HEK293 (cell line): ENCODE measurements around the gene KRTAP6-2.

Source experiments
- CTCF ChIA-PET: fragments of 350-600 bp; formaldehyde crosslinking; extraction: SDS; loops from one replicate; lab custom pipeline; 2021; ENCODE audit warnings: antibody characterized with exemption; lab: Yijun Ruan, JAX
- POLR2A ChIA-PET: fragments of 300-600 bp; formaldehyde crosslinking; extraction: SDS; loops from one replicate; lab custom pipeline; 2020; ENCODE audit warnings: antibody characterized with exemption, inconsistent platforms; lab: Yijun Ruan, JAX
- H3K27ac ChIP-seq: fragments of 200-500 bp; sonication (Bioruptor generic); 2 replicates; pipeline ENCODE4 v1.5.1; 2014; ENCODE audit warnings: low read depth, low read length, control low read depth, inconsistent platforms; ENCODE audit errors: extremely low read depth
- H3K36me3 ChIP-seq, 2 experiments: fragments of 200-500 bp in 1 of 2; sonication (Bioruptor generic) in 1 of 2; 1 replicate in 1 of 2; 2 replicates in 1 of 2; pipeline ENCODE4 v1.5.1; 2014 to 2017; ENCODE audit warnings: inconsistent platforms in 2 of 2, low read length in 2 of 2; ENCODE audit not compliant: control insufficient read depth in 2 of 2, insufficient read depth in 1 of 2
- H3K4me1 ChIP-seq: fragments of 200-500 bp; sonication (Bioruptor generic); 2 replicates; pipeline ENCODE4 v1.5.1; 2014; ENCODE audit warnings: mild to moderate bottlenecking, low read length, inconsistent platforms; ENCODE audit not compliant: control insufficient read depth, insufficient read depth
- H3K4me3 ChIP-seq: 2 replicates; pipeline ENCODE4 v1.5.1; 2011; ENCODE audit warnings: low read depth, mild to moderate bottlenecking, control low read depth, low read length, moderate library complexity
- H3K9me3 ChIP-seq: fragments of 200-500 bp; sonication (Bioruptor generic); 2 replicates; pipeline ENCODE4 v1.5.1; 2014; ENCODE audit warnings: low read depth, low read length, inconsistent platforms; ENCODE audit not compliant: control insufficient read depth, insufficient read depth
- GLIS2 ChIP-seq: fragments of 450-650 bp; formaldehyde crosslinking; IDR thresholded peaks from 2 replicates; pipeline ENCODE4 v1.5.1; 2016; ENCODE audit warnings: missing biosample characterization, missing genetic modification characterization
- KLF8 ChIP-seq: fragments of 450-650 bp; formaldehyde crosslinking; IDR thresholded peaks from 2 replicates; pipeline ENCODE4 v1.5.1; 2016; ENCODE audit warnings: missing biosample characterization, missing genetic modification characterization
- MYNN ChIP-seq: fragments of 450-650 bp; formaldehyde crosslinking; IDR thresholded peaks from 2 replicates; pipeline ENCODE4 v1.5.1; 2016; ENCODE audit warnings: missing biosample characterization, missing genetic modification characterization, borderline replicate concordance
- REPIN1 ChIP-seq: fragments of 450-650 bp; formaldehyde crosslinking; IDR thresholded peaks from 2 replicates; pipeline ENCODE4 v1.5.1; 2017; ENCODE audit warnings: missing biosample characterization, missing genetic modification characterization, low read depth
- SALL2 ChIP-seq: fragments of 450-650 bp; formaldehyde crosslinking; IDR thresholded peaks from 2 replicates; pipeline ENCODE4 v1.5.0; 2017; ENCODE audit warnings: missing biosample characterization, mild to moderate bottlenecking, missing genetic modification characterization, borderline replicate concordance
- SP2 ChIP-seq: fragments of 450-650 bp; formaldehyde crosslinking; IDR thresholded peaks from 2 replicates; pipeline ENCODE4 v1.5.1; 2016; ENCODE audit warnings: missing biosample characterization, missing genetic modification characterization
- SP3 ChIP-seq: fragments of 450-650 bp; formaldehyde crosslinking; IDR thresholded peaks from 2 replicates; pipeline ENCODE4 v1.5.1; 2016; ENCODE audit warnings: missing biosample characterization, missing genetic modification characterization
- TRIM28 ChIP-seq: IDR thresholded peaks from 2 replicates; pipeline ENCODE4 v1.6.1; 2011; ENCODE audit warnings: low read length, control low read depth, borderline replicate concordance
- ZBTB20 ChIP-seq: fragments of 450-650 bp; formaldehyde crosslinking; IDR thresholded peaks from 2 replicates; pipeline ENCODE4 v1.5.1; 2016; ENCODE audit warnings: missing biosample characterization, missing genetic modification characterization
- ZNF121 ChIP-seq: fragments of 450-650 bp; formaldehyde crosslinking; IDR thresholded peaks from 2 replicates; pipeline ENCODE4 v1.5.1; 2016; ENCODE audit warnings: missing biosample characterization, missing genetic modification characterization
- ZNF140 ChIP-seq: fragments of 450-650 bp; formaldehyde crosslinking; IDR thresholded peaks from 2 replicates; pipeline ENCODE4 v1.5.1; 2016; ENCODE audit warnings: missing biosample characterization, missing genetic modification characterization
- ZNF292 ChIP-seq: fragments of 450-650 bp; formaldehyde crosslinking; IDR thresholded peaks from 2 replicates; pipeline ENCODE4 v1.5.1; 2016; ENCODE audit warnings: low read depth, missing biosample characterization, missing genetic modification characterization, borderline replicate concordance
- ZNF37A ChIP-seq: fragments of 450-650 bp; IDR thresholded peaks from 2 replicates; pipeline ENCODE4 v1.5.1; 2018; ENCODE audit warnings: missing biosample characterization, missing genetic modification characterization
- ZNF510 ChIP-seq: fragments of 450-650 bp; formaldehyde crosslinking; IDR thresholded peaks from 2 replicates; pipeline ENCODE4 v1.5.1; 2018; ENCODE audit warnings: mild to moderate bottlenecking, missing genetic modification characterization, missing biosample characterization; ENCODE audit not compliant: insufficient replicate concordance
- ZNF548 ChIP-seq: fragments of 450-650 bp; formaldehyde crosslinking; IDR thresholded peaks from 2 replicates; pipeline ENCODE4 v1.5.1; 2016; ENCODE audit warnings: missing biosample characterization, missing genetic modification characterization
- ZNF670 ChIP-seq: fragments of 450-650 bp; formaldehyde crosslinking; IDR thresholded peaks from 2 replicates; pipeline ENCODE4 v1.5.1; 2016; ENCODE audit warnings: missing biosample characterization, missing genetic modification characterization, low read depth
- ZNF768 ChIP-seq: fragments of 450-650 bp; formaldehyde crosslinking; IDR thresholded peaks from 2 replicates; pipeline ENCODE4 v1.5.1; 2018; ENCODE audit warnings: missing biosample characterization, mild to moderate bottlenecking, missing genetic modification characterization
- ZNF830 ChIP-seq: fragments of 450-650 bp; IDR thresholded peaks from 2 replicates; pipeline ENCODE4 v1.5.0; 2018; ENCODE audit warnings: missing biosample characterization, missing genetic modification characterization, low read depth, mild to moderate bottlenecking, moderate library complexity
- TF ChIP-seq, protein P1 (sequence below): IDR thresholded peaks from 2 replicates; pipeline ENCODE4 v1.6.1; 2011; ENCODE audit warnings: mild to moderate bottlenecking, low read depth, low read length, borderline replicate concordance
- TF ChIP-seq, protein P2 (sequence below): fragments of 450-650 bp; IDR thresholded peaks from 2 replicates; pipeline ENCODE4 v1.5.1; 2018; ENCODE audit warnings: missing biosample characterization, missing genetic modification characterization
- TF ChIP-seq, protein P3 (sequence below): fragments of 450-650 bp; formaldehyde crosslinking; IDR thresholded peaks from 2 replicates; pipeline ENCODE4 v1.5.1; 2016; ENCODE audit warnings: missing biosample characterization, missing genetic modification characterization
- TF ChIP-seq, protein P4 (sequence below): fragments of 450-650 bp; formaldehyde crosslinking; IDR thresholded peaks from 2 replicates; pipeline ENCODE4 v1.5.1; 2017; ENCODE audit warnings: missing biosample characterization, missing genetic modification characterization
- TF ChIP-seq, protein P5 (sequence below): fragments of 450-650 bp; formaldehyde crosslinking; IDR thresholded peaks from 2 replicates; pipeline ENCODE4 v1.5.1; 2017; ENCODE audit warnings: missing biosample characterization, mild to moderate bottlenecking, missing genetic modification characterization, moderate library complexity

KRTAP6-2 gene

DNA sequence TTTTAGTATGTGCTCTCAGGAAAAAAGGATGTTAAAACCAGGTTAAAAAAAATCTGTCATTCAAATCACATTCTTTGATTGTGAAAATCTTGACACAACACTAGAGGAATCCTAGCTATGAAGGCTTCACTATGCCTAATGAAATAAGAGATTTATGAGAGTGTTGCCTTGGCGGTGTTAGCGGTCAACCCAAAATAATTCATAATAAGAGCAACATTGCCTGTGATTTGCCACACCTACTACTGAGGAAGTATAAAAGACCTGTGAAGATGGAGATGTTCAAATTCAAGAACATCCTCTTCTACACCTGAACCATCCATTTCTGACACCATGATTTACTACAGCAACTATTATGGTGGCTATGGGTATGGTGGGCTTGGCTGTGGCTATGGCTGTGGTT lies 17.4 kb upstream of the KRTAP6-2 start, which contains the start of gene KRTAP20-1:
Gene KRTAP20-1, plus strand, starts transcription at position 301 of the 400 bp plus-strand sequence. Its CDS starts 30 bp downstream, at position 331.
- POLR2A ChIA-PET: no interaction called here
- CTCF ChIA-PET: no interaction called here
- TF ChIP-seq, protein P1, sequence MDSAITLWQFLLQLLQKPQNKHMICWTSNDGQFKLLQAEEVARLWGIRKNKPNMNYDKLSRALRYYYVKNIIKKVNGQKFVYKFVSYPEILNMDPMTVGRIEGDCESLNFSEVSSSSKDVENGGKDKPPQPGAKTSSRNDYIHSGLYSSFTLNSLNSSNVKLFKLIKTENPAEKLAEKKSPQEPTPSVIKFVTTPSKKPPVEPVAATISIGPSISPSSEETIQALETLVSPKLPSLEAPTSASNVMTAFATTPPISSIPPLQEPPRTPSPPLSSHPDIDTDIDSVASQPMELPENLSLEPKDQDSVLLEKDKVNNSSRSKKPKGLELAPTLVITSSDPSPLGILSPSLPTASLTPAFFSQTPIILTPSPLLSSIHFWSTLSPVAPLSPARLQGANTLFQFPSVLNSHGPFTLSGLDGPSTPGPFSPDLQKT: no peak
- TF ChIP-seq ZNF510: no peak
- TF ChIP-seq, protein P2, sequence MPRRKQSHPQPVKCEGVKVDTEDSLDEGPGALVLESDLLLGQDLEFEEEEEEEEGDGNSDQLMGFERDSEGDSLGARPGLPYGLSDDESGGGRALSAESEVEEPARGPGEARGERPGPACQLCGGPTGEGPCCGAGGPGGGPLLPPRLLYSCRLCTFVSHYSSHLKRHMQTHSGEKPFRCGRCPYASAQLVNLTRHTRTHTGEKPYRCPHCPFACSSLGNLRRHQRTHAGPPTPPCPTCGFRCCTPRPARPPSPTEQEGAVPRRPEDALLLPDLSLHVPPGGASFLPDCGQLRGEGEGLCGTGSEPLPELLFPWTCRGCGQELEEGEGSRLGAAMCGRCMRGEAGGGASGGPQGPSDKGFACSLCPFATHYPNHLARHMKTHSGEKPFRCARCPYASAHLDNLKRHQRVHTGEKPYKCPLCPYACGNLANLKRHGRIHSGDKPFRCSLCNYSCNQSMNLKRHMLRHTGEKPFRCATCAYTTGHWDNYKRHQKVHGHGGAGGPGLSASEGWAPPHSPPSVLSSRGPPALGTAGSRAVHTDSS (tag by site-specific recombination): no peak
- TF ChIP-seq, protein P3, sequence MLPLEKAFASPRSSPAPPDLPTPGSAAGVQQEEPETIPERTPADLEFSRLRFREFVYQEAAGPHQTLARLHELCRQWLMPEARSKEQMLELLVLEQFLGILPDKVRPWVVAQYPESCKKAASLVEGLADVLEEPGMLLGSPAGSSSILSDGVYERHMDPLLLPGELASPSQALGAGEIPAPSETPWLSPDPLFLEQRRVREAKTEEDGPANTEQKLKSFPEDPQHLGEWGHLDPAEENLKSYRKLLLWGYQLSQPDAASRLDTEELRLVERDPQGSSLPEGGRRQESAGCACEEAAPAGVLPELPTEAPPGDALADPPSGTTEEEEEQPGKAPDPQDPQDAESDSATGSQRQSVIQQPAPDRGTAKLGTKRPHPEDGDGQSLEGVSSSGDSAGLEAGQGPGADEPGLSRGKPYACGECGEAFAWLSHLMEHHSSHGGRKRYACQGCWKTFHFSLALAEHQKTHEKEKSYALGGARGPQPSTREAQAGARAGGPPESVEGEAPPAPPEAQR: no peak
- TF ChIP-seq ZNF140 (tag by site-specific recombination): no peak

DNA sequence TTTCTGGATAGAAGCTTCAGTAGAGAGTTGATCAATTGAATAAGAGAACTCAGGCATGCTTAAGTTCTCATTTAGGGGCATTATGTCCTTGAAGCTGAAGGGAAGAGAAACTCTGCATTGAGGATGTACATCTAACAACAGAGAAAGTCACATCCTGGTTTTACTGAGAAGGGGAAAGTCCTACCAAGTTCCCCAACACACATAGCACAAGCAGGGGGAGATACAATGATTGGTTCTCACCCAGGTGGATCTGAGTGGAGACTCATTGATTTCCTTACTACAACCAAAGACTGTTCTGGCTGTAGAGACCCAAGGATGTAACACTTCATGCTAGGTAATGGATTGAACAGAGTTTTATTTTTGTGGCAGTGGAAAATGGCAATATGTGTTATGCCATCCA lies 16.5 kb upstream of the KRTAP6-2 start:
- TF ChIP-seq MYNN (tag by site-specific recombination): no peak
- no peak for TF ChIP-seq ZBTB20 (tag by site-specific recombination)
- TF ChIP-seq SP3 (tag by site-specific recombination): no peak
- no peak for TF ChIP-seq ZNF548
- no peak for TF ChIP-seq ZNF768 (tag by site-specific recombination)
- no peak for TF ChIP-seq ZNF670 (tag by site-specific recombination)
- TF ChIP-seq KLF8 (tag by site-specific recombination): no peak
- TF ChIP-seq TRIM28: no peak
- no peak for TF ChIP-seq ZNF292 (tag by site-specific recombination)
- no peak for TF ChIP-seq ZNF37A (tag by site-specific recombination)
- no peak for TF ChIP-seq REPIN1 (tag by site-specific recombination)
- TF ChIP-seq ZNF830: no peak
- TF ChIP-seq SP2 (tag by site-specific recombination): no peak
- TF ChIP-seq, protein P4, sequence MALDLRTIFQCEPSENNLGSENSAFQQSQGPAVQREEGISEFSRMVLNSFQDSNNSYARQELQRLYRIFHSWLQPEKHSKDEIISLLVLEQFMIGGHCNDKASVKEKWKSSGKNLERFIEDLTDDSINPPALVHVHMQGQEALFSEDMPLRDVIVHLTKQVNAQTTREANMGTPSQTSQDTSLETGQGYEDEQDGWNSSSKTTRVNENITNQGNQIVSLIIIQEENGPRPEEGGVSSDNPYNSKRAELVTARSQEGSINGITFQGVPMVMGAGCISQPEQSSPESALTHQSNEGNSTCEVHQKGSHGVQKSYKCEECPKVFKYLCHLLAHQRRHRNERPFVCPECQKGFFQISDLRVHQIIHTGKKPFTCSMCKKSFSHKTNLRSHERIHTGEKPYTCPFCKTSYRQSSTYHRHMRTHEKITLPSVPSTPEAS (tag by site-specific recombination): no peak
- TF ChIP-seq, protein P5, sequence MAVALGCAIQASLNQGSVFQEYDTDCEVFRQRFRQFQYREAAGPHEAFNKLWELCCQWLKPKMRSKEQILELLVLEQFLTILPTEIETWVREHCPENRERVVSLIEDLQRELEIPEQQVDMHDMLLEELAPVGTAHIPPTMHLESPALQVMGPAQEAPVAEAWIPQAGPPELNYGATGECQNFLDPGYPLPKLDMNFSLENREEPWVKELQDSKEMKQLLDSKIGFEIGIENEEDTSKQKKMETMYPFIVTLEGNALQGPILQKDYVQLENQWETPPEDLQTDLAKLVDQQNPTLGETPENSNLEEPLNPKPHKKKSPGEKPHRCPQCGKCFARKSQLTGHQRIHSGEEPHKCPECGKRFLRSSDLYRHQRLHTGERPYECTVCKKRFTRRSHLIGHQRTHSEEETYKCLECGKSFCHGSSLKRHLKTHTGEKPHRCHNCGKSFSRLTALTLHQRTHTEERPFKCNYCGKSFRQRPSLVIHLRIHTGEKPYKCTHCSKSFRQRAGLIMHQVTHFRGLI (tag by site-specific recombination): no peak
- TF ChIP-seq SALL2: no peak
- no peak for TF ChIP-seq ZNF121 (tag by site-specific recombination)
- TF ChIP-seq GLIS2 (tag by site-specific recombination): no peak
- ChIA-PET POLR2A (no interaction called here), CTCF (interaction anchor here (0.5 kb wide), 1 partner anchor 11 kb away, joined by 4 read pairs; no protein-coding TSS in a partner anchor)
- Histone ChIP-seq H3K9me3 (no peaks in the 10 kb centered on the region), H3K4me3 (no peak overlapping the region), H3K36me3 (no peaks in the 10 kb centered on the region), H3K4me1 (no peaks in the 10 kb centered on the region), H3K27ac (no peak overlapping the region)

More for the DNA sequence above, 17.4 kb upstream of the KRTAP6-2 start, which contains the start of gene KRTAP20-1:
- Histone ChIP-seq H3K4me1 (no peaks in the 10 kb centered on the region), H3K36me3 (no peaks in the 10 kb centered on the region), H3K4me3 (no peak within 1 kb of the TSS), H3K27ac (no peak within 1 kb of the TSS), H3K9me3 (no peaks in the 10 kb centered on the region)
